Psoas muscle (tissue), 8 donors: ENCODE data around the gene GLDC. TPM values are rescaled to one million over a fixed set of nuclear protein-coding genes. Genes with fewer than 3 reads are reported as not detected.

Source experiments
- ATAC-seq, 4 donors: fragments of 200-7000 bp; cut with Tn5 transposase; one replicate each; pipeline ENCODE4 v1.9.1; 2020; ENCODE audit warnings: moderate library complexity in 3 of 4, mild to moderate bottlenecking in 2 of 4
- DNase-seq, 2 donors: peaks; one replicate each; pipeline ENCODE4 v3.0.0-alpha.2; 2020
- H3K27ac ChIP-seq: fragments of 200-600 bp; one replicate; pipeline ENCODE4 v1.8.0; 2022
- H3K27me3 ChIP-seq, 3 donors: fragments of 200-600 bp in 1 of 3; one replicate each; pipeline versions ENCODE4 v1.6.1 to v1.8.0; 2013 to 2022; ENCODE audit warnings: low read length in 2 of 3, mild to moderate bottlenecking in 2 of 3, moderate library complexity in 1 of 3; ENCODE audit not compliant: insufficient read depth in 3 of 3
- H3K36me3 ChIP-seq, 2 donors: fragments of 200-600 bp in 1 of 2; one replicate each; pipeline versions ENCODE4 v1.6.1 to v1.8.0; 2013 to 2022; ENCODE audit warnings: low read depth in 1 of 2, mild to moderate bottlenecking in 1 of 2, moderate library complexity in 1 of 2; ENCODE audit not compliant: insufficient read depth in 1 of 2
- H3K4me1 ChIP-seq: fragments of 200-600 bp; one replicate; pipeline ENCODE4 v1.8.0; 2022
- H3K4me3 ChIP-seq: fragments of 200-600 bp; one replicate; pipeline ENCODE4 v1.8.0; 2022; ENCODE audit warnings: mild to moderate bottlenecking
- H3K9me3 ChIP-seq: fragments of 200-600 bp; one replicate; pipeline ENCODE4 v1.8.0; 2022
- CTCF ChIP-seq: fragments of 200-600 bp; IDR thresholded peaks from one replicate; pipeline ENCODE4 v1.8.0; 2022; ENCODE audit warnings: antibody characterized with exemption
- WGBS, 3 donors: extraction: QIAGEN DNeasy Blood & Tissue Kit; methylation state at CpG; one replicate each; pipeline versions ENCODE4 v1.1.6 to v1.1.7; 2013; 5-methylcytosine and 5-hydroxymethylcytosine counted together
- intact Hi-C, 2 donors: fragments of 100-400 bp; cut with DNase I; formaldehyde crosslinking; loops; one replicate each; pipeline versions ENCODE4 v1.11.0 to v1.14.2; 2022
- polyA plus RNA-seq, 3 donors: library from polyadenylated mRNA; stranded (reverse); fragments of 200-250 nt; gene quantifications; one replicate each; pipeline ENCODE4 v1.2.3, GENCODE V29; 2013
- total RNA-seq, 4 donors: library from RNA; stranded (reverse); fragmentation: NEBNext Ultra II Directional in 2 of 4; extraction: Animal tissue kit (Norgen Biotek cat#: 25700) in 2 of 4; gene quantifications; one replicate each; pipeline versions ENCODE4 v1.2.1 to v1.2.4, GENCODE V29; 2021 to 2023
- donor health status: healthy with polysubstance abuse.
- donor health status: DM: no; HTN: no; CAD: no; lungs with moderate emphysema.
- donor health status: Bipolar disorder and iron deficiency.
- donor health status: healthy.
- donor health status: DM: yes; HTN: yes; CAD: no.
- donor health status: DM: no; HTN: no; CAD: no.
- donor health status: DM: no; HTN: no; CAD: no.
- donor health status: DM: yes; HTN: yes; CAD: no.

GLDC gene
- total and polyA plus RNA-seq, 7 donors: 0.30 to 2.3 (median 1.3) TPM

- TF ChIP-seq CTCF: no peak
- H3K36me3 ChIP-seq: no peaks in the 10 kb centered on the region
- DNase-seq: no peak
- WGBS, 3 donors: 57 to 62% (median 58%) methylated on average over 2 of the region's 2 CpGs
- peaks cover 5% of the 10 kb centered on the region for H3K4me1 ChIP-seq
- no peaks in the 10 kb centered on the region for H3K27me3 ChIP-seq
- no peak for ATAC-seq
- H3K27ac ChIP-seq: no peak overlapping the region
- no peak overlapping the region for H3K4me3 ChIP-seq
- intact Hi-C loops: no loop called here
- H3K9me3 ChIP-seq: no peaks in the 10 kb centered on the region
Observed at GRCh38 chr9:6689893-6690674, 44.6 kb upstream of the GLDC start.

DNA sequence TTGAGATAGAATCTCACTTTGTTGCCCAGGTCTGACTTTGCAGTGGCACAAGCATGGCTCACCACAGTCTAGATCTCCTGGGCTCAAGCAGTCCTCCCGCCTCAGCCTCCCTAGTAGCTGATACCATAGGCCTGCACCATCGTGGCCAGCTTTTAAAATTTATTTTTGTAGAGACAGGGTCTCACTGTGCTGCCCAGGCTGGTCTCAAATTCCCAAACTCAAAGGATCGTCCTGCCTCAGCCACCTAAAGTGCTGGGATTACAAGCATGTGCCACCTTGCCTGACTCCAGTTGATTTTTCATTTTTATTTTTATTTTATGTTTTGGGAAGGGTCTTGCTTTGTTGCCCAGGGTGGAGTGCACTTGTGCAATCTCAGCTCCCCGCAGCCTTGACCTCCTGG is 41.7 kb upstream of the GLDC start:
- no peak overlapping the region for H3K4me3 ChIP-seq
- 92 to 95% (median 94%) methylated on average over 4 of the region's 4 CpGs for WGBS, 3 donors
- no peak overlapping the region for H3K27ac ChIP-seq
- no peaks in the 10 kb centered on the region for H3K27me3 ChIP-seq
- intact Hi-C loops: no loop called here
- ATAC-seq (no peak), DNase-seq (no peak)
- no peak for TF ChIP-seq CTCF
- no peaks in the 10 kb centered on the region for H3K9me3 ChIP-seq
- peaks cover 9% of the 10 kb centered on the region for H3K4me1 ChIP-seq
- H3K36me3 ChIP-seq: no peaks in the 10 kb centered on the region

DNA sequence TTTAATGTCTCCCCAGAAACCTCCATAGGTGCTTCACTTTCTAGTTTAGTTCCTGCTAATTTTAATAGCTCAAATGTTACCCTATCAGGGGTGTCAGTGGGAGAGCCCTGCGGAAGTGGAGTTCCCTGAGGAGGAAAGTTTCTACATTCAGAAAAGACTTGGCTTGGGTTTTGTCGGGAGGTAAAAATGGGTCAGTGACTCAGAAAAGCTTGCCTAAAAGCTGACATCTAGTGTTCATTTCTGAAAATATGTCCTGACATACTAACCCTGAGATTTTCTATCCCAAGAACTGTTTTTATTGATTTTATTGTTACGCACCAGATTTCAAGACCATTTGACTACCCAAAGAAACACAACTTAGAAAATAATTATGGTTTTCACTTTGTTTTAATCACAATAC is 40.9 kb upstream of the GLDC start:
- Histone ChIP-seq H3K4me3 (no peak overlapping the region), H3K27ac (no peak overlapping the region), H3K9me3 (no peaks in the 10 kb centered on the region), H3K27me3 (no peaks in the 10 kb centered on the region), H3K4me1 (peaks cover 10% of the 10 kb centered on the region), H3K36me3 (no peaks in the 10 kb centered on the region)
- TF ChIP-seq CTCF: peak; percentile 26
- 45 to 58% (median 48%) methylated on average over 3 of the region's 3 CpGs for WGBS, 3 donors
- DNase-seq: no peak
- ATAC-seq: peak in 1 of 4 donors; percentile 39
- intact Hi-C loops: no loop called here

DNA sequence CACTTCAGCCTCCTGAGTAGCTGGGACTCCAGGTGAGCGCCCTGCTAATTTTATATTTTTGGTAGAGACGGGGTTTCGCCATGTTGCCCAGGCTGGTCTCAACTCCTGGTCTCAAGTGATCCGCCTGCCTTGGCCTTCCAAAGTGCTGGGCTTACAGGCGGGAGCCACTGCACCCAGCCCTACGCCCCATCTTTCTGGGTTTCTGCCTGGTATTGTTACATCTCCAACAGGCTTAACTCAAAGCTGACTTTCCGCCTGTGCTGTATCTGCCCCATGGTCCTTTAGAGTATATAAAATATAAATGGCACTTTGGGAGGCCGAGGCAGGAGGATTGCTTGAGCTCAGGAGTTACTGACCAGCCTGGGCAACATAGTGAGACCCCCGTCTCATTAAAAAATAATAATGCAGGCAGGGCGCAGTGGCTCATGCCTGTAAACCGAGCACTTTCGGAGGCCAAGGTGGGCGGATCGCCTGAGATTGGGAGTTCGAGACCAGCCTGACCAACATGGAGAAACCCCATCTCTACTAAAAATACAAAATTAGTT is 36.5 kb upstream of the GLDC start:
- TF ChIP-seq CTCF: no peak
- Histone ChIP-seq H3K9me3 (no peaks in the 10 kb centered on the region), H3K4me3 (peak overlapping the region; percentile 75), H3K4me1 (peaks cover 10% of the 10 kb centered on the region), H3K27me3 (no peaks in the 10 kb centered on the region), H3K36me3 (no peaks in the 10 kb centered on the region), H3K27ac (peak overlapping the region; percentile 92)
- intact Hi-C loops: loop anchor here (2.0 to 5.0 kb wide), 2 partner anchors 23 to 270 kb away; partner anchors contain the start of gene UHRF2 (in 1 of the 2)
- 45 to 51% (median 47%) methylated on average over 15 of the region's 15 CpGs for WGBS, 3 donors
- DNase-seq (peak in 1 of 2 donors; percentile 54), ATAC-seq (peak in 1 of 4 donors; percentile 4)
